Measurements from ENCODE around the gene UBE3B.

DNA sequence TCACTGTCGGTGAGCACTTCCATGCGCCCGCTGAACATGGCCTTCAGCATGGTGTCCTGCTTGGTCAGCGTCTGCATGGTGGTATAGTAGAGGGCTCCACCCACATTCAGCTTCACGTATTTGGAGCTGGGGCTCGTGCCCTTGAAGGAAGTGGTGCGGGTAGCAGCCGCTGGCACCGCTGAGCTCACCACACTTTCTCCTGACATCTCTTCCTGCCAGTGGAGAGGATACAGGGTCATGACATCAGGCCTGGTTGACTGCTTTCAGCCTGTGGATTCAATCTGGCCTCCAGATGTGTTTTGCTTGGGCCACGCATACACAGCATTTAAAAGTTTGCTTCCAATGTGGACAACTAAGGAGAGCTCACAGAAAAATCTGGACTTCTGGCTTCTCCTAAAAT is 7.9 kb upstream of the UBE3B start:
- TF ChIP-seq YY1 (IDR thresholded peaks at IDR 0.05; ENCODE audit: insufficient read depth, insufficient read length) (no peak), SUZ12 (IDR thresholded peaks at IDR 0.05; ENCODE audit: extremely low read depth, insufficient read depth, insufficient read length) (no peak)

All from NT2/D1 (cell line).